Testis (tissue), 3 donors: Measurements from ENCODE around the gene MOGAT3. TPM values are rescaled to one million over a fixed set of nuclear protein-coding genes. Genes with fewer than 3 reads are reported as not detected.

Source experiments
- DNase-seq: peaks from one replicate; pipeline ENCODE4 v3.0.0-alpha.2; 2019
- H3K27ac ChIP-seq, 2 donors: fragments of 200-600 bp; sonication (generic); one replicate each; pipeline ENCODE4 v1.5.1; 2019
- H3K27me3 ChIP-seq: fragments of 200-600 bp; sonication (generic); one replicate; pipeline ENCODE4 v1.5.1; 2019
- H3K36me3 ChIP-seq: fragments of 200-600 bp; sonication (generic); one replicate; pipeline ENCODE4 v1.5.1; 2017; ENCODE audit warnings: low read depth; ENCODE audit errors: missing control alignments
- H3K4me1 ChIP-seq: fragments of 200-600 bp; sonication (generic); one replicate; pipeline ENCODE4 v1.5.1; 2019
- H3K4me3 ChIP-seq, 2 donors: fragments of 200-600 bp; sonication (generic); one replicate each; pipeline ENCODE4 v1.5.1; 2017 to 2019
- H3K9me3 ChIP-seq: fragments of 200-600 bp; sonication (generic); one replicate; pipeline ENCODE4 v1.5.1; 2017
- POLR2A ChIP-seq: fragments of 450-650 bp; IDR thresholded peaks from one replicate; pipeline ENCODE4 v1.6.1; 2017; ENCODE audit warnings: antibody characterized with exemption, mild to moderate bottlenecking, moderate library complexity
- WGBS, 2 donors: methylation state at CpG; one replicate each; pipeline ENCODE4 v1.1.5; 2018; 5-methylcytosine and 5-hydroxymethylcytosine counted together
- intact Hi-C: fragments of 100-400 bp; cut with DNase I; formaldehyde crosslinking; loops from one replicate; pipeline ENCODE4 v1.15.1; 2023; ENCODE audit warnings: low total_unique reads
- polyA plus RNA-seq: library from polyadenylated mRNA; stranded (reverse); fragments of 350-450 nt; fragmentation: Illumina TruSeq; extraction: RNeasy Lipid Tissue Mini Kit (QIAGEN cat#74804); gene quantifications from one replicate; pipeline ENCODE4 v1.2.3, GENCODE V29; 2014; ENCODE audit warnings: low read depth, low replicate concordance; ENCODE audit not compliant: insufficient read depth
- total RNA-seq, 2 donors: library from RNA; depleted of rRNA; stranded (reverse); fragments of >200 nt; gene quantifications; one replicate each; pipeline ENCODE4 v1.2.3, GENCODE V29; 2016
- TF ChIP-seq, protein P1 (sequence below), 3 experiments: fragments of 450-650 bp in 2 of 3; fragments of 200-600 bp in 1 of 3; sonication (generic) in 1 of 3; IDR thresholded peaks; one replicate each; pipeline ENCODE4 v1.5.1; 2016 to 2019; ENCODE audit warnings: antibody characterized with exemption in 3 of 3, mild to moderate bottlenecking in 2 of 3, moderate library complexity in 1 of 3

Gene MOGAT3
- total and polyA plus RNA-seq, 3 donors from 2014 or later: not detected

- WGBS, 2 donors: 0 to 1% methylated on average over 15 to 45 of the region's 45 CpGs
- Histone ChIP-seq H3K4me1 (peaks cover 19% of the 10 kb centered on the region), H3K4me3 (peak within 1 kb of the TSS; percentile 67 to 85), H3K27me3 (no peaks in the 10 kb centered on the region), H3K36me3 (no peaks in the 10 kb centered on the region), H3K27ac (peak within 1 kb of the TSS; percentile 96 to 98), H3K9me3 (no peaks in the 10 kb centered on the region)
- peak; percentile 96 for DNase-seq
- peak; percentile 45 for TF ChIP-seq POLR2A
- TF ChIP-seq, protein P1, sequence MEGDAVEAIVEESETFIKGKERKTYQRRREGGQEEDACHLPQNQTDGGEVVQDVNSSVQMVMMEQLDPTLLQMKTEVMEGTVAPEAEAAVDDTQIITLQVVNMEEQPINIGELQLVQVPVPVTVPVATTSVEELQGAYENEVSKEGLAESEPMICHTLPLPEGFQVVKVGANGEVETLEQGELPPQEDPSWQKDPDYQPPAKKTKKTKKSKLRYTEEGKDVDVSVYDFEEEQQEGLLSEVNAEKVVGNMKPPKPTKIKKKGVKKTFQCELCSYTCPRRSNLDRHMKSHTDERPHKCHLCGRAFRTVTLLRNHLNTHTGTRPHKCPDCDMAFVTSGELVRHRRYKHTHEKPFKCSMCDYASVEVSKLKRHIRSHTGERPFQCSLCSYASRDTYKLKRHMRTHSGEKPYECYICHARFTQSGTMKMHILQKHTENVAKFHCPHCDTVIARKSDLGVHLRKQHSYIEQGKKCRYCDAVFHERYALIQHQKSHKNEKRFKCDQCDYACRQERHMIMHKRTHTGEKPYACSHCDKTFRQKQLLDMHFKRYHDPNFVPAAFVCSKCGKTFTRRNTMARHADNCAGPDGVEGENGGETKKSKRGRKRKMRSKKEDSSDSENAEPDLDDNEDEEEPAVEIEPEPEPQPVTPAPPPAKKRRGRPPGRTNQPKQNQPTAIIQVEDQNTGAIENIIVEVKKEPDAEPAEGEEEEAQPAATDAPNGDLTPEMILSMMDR (IDR thresholded peaks at IDR 0.05): peak in 2 of 3 experiments; percentile 89 to 91
- intact Hi-C loops: no loop called here
These were observed 43.7 kb upstream of the MOGAT3 start, which contains the start of gene FIS1 for GRCh38 chr7:101244375-101245146. Gene FIS1, minus strand, starts transcription at chr7:101245081. Its CDS starts 77 bp downstream, at chr7:101245004.

GRCh38 chr7:101243646-101244374 is 43.0 kb upstream of the MOGAT3 start:
- Histone ChIP-seq H3K27ac (peak overlapping the region; percentile 96 to 98), H3K27me3 (no peaks in the 10 kb centered on the region), H3K4me1 (peaks cover 27% of the 10 kb centered on the region), H3K4me3 (peak overlapping the region; percentile 67 to 85), H3K9me3 (no peaks in the 10 kb centered on the region), H3K36me3 (no peaks in the 10 kb centered on the region)
- no peak for DNase-seq
- 7 to 8% methylated on average over 17 to 28 of the region's 28 CpGs for WGBS, 2 donors
- TF ChIP-seq, protein P1 (IDR thresholded peaks at IDR 0.05): peak in 1 of 3 experiments; percentile 90
- no peak for TF ChIP-seq POLR2A
- intact Hi-C loops: no loop called here

- 84 to 87% methylated on average over 16 of the region's 16 CpGs for WGBS, 2 donors
- Histone ChIP-seq H3K4me1 (peaks cover 38% of the 10 kb centered on the region), H3K9me3 (no peaks in the 10 kb centered on the region), H3K4me3 (no peak overlapping the region), H3K27ac (no peak overlapping the region), H3K36me3 (no peaks in the 10 kb centered on the region), H3K27me3 (no peaks in the 10 kb centered on the region)
- TF ChIP-seq POLR2A: no peak
- TF ChIP-seq, protein P1 (IDR thresholded peaks at IDR 0.05): no peak
- no peak for DNase-seq
- intact Hi-C loops: no loop called here
These were observed 40.9 kb upstream of the MOGAT3 start for GRCh38 chr7:101241443-101242349.

DNA sequence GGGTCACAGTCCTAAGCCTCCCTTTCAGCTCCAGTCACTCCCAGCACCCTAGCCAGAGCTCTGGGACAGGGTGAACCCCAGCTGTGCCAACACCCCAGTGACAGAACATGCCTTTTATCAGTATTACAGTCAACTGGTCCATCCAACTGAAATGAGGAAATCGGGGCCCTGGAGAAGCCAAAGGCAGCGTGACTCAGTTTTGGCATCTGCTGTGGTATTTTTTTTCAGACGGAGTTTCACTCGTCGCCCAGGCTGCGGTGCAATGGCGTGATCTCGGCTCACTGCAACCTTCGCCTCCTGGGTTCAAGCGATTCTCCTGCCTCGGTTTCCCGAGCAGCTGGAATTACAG is 40.2 kb upstream of the MOGAT3 start:
- TF ChIP-seq, protein P1 (IDR thresholded peaks at IDR 0.05): no peak
- TF ChIP-seq POLR2A: no peak
- whole genome bisulfite sequencing, 2 donors: 91 to 93% methylated on average over 8 to 12 of the region's 12 CpGs
- H3K9me3 ChIP-seq: no peaks in the 10 kb centered on the region
- H3K4me3 ChIP-seq: no peak overlapping the region
- intact Hi-C loops: no loop called here
- H3K27me3 ChIP-seq: no peaks in the 10 kb centered on the region
- H3K36me3 ChIP-seq: no peaks in the 10 kb centered on the region
- DNase-seq: no peak
- no peak overlapping the region for H3K27ac ChIP-seq
- H3K4me1 ChIP-seq: peaks cover 38% of the 10 kb centered on the region
